Upper lobe of left lung (tissue), 4 donors: ENCODE results near the gene ALG9.

Experiments used
- CTCF ChIP-seq, 6 experiments: fragments of 450-650 bp in 4 of 6; fragments of 200-600 bp in 2 of 6; sonication (generic) in 2 of 6; IDR thresholded peaks; one replicate each; pipeline ENCODE4 v1.5.1; 2016 to 2019; ENCODE audit warnings: antibody characterized with exemption in 6 of 6
- EP300 ChIP-seq, 4 donors: sonication (generic); formaldehyde crosslinking; IDR thresholded peaks; one replicate each; pipeline ENCODE4 v1.5.1; 2017; ENCODE audit warnings: antibody characterized with exemption in 4 of 4, control low read depth in 2 of 4
- POLR2A ChIP-seq, 4 donors: fragments of 450-650 bp; IDR thresholded peaks; one replicate each; pipeline ENCODE4 v1.5.1; 2016 to 2017; ENCODE audit warnings: antibody characterized with exemption in 4 of 4, mild to moderate bottlenecking in 2 of 4
- POLR2AphosphoS5 ChIP-seq, 2 donors: sonication (generic); formaldehyde crosslinking; IDR thresholded peaks; one replicate each; pipeline ENCODE4 v1.5.1; 2017; ENCODE audit warnings: antibody characterized with exemption in 2 of 2

DNA sequence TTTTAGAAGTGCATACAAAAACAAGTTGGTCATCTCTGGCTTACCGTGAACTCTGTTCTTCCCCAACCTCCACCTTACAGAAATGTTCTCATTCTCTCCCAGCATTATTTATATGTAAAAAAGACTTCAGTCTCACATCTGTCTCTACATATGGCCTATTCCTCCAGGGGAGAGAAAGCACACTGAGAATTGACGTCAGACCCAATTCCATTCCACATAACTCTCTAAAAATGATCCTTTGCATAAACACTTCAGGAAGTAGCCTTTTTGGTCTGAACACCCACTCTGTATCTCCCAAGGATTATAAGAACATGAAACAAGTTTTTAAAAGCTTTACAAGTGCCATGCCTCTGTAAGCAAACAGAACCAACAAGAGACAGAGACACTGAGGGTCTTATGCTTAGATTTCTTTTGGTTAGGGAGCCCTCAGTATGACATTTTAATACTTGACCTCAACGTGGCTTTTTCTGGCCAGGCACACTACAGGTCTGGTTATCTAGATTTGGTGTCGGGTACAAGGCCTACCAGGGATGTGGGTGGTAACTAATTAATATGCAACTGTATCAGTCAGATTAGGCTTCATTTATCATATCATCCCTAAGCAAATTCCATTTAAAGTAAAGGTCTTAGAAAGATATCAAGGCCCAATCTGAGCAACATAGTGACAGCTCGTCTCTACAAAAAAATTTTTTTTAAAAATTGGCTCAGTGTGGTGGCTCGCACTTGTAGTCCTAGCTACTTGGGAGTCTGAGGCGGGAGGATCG lies 56.6 kb downstream of the ALG9 start:
- no peak for TF ChIP-seq POLR2A (IDR thresholded peaks at IDR 0.05)
- no peak for TF ChIP-seq CTCF (IDR thresholded peaks at IDR 0.05)
- no peak for TF ChIP-seq POLR2AphosphoS5 (IDR thresholded peaks at IDR 0.05)
- no peak for TF ChIP-seq EP300 (IDR thresholded peaks at IDR 0.05)
